GM21423 (cell line): ENCODE measurements around the gene SHISA4.
"Not testable (repeated sequence)": the region's sequence is repeated elsewhere in the genome, so short reads cannot be mapped to it uniquely, and the experiment has no call there.

Experiments
- ATAC-seq: cut with Tn5 transposase; IDR thresholded peaks from one replicate; pipeline ENCODE4 v1.9.1; 2021; ENCODE audit warnings: mild to moderate bottlenecking, moderate library complexity; ENCODE audit not compliant: unreplicated experiment

The SHISA4 gene

DNA sequence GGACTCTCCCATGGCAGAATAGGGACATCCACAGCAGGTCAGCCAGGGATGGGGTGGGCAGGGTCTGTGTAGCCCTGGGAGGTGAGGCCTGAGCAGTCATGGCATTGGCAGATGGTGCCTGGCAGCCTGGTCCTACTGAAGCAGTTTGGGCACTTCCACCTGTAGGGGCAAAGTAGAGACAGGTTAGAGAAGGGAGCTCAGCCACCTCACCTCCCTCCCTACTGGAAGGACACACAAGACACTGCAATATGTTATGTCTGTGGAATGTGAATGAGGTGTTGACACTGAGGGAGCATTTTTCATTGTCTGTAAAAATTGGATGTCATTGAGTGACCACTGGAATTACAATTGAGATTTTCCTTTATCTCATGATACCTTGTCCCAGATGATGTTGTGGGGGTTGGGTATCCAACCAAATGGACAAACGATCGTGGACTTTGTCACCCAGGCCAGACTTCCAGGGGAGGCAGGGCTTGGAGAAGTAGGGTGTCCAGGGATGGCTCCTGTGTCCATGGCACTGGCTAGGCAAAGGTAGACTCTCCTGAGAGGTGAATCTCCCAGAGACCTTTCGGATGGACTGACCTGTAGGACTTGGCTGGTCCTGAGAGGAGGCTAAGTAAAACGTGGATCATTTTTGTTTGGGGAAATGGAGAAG, 9.7 kb downstream of the SHISA4 start:
- no peak for ATAC-seq

DNA sequence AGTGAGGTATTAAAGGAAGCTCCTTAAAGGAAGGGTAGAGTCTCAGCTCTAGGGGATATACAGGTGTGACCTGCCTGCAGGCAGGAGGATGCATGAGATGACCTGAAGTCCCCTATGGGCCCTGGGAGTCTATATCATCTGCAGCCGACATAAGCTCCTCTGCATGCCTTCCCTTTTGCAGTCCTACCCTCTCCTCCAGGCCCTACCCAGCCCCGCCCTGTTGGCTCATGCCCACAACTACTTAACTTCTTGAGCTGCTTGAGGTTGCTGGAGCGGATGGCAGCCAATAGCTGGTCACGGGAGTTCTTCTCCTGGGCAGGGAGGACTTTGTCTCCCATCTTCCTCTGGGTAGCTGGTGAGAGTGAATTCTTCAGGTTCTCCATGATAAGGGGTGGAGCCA, 10.3 kb downstream of the SHISA4 start:
- ATAC-seq = no peak

DNA sequence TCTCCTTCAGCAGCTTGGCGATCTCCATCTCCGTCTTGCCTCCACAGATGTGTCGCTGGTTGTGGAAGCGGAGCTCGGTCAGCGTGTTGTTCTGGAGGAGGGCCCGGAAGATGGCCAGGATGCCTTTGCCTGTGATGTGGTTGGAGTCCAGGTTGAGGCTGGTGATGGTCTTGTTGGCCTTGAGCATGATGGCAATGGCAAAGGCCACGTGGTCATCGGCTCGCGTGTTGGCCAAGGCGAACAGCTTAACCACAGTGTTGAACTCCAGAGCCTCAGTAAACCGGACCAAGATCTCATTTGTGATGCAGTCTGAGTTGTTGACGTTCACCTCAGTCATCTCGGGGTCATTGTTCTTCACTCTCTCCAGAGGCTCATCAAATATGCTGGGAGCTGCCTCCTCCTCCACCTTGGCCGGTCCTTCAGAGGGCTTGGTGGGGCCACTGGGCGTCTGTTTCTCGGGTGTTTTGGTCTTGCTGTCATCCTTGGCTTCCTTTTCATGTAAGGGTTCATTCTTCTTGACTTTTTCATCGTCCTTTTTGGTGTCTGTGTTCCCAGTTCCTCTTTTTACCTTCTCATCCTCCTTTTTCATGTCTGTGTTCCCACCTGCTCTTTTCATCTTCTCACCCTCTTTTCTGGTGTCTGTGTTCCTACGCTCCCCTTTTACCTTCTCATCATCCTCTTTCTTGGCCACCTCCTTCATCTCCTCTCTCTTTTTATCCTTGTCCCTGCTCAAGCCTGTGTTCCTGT, 11.2 kb downstream of the SHISA4 start:
- ATAC-seq = no peak

DNA sequence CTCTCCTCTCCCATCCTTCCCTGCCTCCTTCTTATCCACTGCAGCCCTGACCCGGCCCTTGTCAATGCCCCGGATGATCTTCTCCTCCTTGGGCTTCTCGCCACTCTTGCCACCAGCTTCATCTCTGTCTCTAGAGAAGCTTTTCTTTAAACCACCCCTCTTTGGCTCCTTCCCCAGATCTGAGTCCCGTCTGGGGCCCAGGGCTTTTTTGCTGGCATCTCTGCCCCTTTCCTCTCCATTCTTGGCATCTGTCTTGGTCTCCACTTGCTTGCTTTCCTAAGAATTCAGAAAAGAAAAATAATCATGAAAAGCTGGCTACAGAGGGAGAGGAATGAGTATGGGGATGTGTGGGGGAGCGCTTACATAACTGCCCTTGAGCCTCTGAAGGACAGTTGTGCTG, 11.8 kb downstream of the SHISA4 start:
- no peak for ATAC-seq

DNA sequence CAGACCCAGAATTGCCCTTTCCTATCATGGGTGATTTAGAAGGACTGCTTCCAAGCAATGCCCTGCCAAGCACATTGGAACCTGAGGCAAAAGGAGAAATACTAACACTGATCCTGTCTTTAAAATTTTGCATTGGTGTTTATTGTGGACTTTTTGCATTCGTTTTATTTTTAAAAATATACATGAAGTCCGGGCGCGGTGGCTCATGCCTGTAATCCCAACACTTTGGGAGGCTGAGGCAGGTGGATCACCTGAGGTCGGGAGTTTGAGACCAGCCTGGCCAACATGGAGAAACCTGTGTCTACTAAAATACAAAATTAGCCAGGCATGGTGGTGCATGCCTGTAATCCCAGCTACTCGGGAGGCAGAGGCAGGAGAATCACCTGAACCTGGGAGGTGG, 12.3 kb downstream of the SHISA4 start:
- not testable (repeated sequence) for ATAC-seq

DNA sequence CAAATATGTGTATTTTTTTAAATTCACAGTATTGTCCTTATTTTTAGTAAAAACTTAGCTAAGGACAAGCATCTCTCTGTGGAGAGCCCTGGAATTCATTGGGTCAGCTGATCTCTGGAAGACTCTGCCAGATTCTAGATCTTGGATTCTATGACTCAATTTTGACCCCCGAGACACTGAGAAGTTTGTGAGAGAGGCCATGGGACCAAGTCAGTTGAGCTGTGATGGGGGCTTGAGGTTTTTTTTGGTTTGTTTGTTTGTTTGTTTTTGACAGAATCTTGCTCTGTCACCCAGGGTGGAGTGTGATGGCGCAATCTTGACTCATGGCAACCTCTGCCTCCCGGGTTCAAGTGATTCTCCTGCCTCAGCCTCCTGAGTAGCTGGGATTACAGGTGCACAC, 13.5 kb downstream of the SHISA4 start:
- no peak for ATAC-seq

DNA sequence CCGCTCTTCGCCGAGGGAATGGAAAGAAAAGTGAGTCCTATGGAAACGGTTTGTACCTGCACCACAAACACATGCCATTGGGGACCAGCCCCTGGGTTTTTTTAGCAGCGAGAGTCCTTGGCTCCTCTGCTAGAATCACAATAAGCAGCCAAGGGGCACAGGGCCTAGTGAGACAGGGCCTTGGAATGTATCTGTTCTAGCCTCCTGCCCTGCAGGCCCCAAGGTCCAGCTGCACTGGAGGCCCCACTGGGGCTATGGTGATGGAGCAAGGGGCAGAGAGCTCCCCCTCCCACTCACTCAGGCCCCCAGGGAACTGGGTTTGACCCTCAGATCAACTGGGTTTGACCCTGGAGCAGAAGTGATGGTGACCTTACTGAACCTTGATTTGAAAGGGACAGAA, 14.4 kb downstream of the SHISA4 start:
- no peak for ATAC-seq

DNA sequence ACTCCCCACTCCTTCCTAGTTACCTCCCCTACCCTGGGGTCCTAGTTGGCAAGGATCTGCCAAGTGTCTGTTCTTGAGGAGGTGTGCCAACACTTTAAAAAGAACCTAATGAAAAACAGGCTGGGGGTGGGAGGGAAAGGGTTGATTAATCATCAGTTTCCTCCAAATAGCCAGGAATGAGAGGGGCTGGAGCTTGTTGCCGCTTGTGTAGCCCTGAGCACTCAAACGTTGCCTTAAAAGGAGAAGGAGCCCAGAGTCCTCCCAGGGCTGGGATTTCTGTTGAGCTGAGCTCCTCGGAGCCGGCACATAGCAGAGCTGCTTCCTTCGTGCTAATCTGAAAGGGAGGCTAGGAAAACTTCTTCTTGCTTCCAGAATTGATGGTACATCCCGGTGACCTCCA, 15.9 kb downstream of the SHISA4 start:
- ATAC-seq = no peak

DNA sequence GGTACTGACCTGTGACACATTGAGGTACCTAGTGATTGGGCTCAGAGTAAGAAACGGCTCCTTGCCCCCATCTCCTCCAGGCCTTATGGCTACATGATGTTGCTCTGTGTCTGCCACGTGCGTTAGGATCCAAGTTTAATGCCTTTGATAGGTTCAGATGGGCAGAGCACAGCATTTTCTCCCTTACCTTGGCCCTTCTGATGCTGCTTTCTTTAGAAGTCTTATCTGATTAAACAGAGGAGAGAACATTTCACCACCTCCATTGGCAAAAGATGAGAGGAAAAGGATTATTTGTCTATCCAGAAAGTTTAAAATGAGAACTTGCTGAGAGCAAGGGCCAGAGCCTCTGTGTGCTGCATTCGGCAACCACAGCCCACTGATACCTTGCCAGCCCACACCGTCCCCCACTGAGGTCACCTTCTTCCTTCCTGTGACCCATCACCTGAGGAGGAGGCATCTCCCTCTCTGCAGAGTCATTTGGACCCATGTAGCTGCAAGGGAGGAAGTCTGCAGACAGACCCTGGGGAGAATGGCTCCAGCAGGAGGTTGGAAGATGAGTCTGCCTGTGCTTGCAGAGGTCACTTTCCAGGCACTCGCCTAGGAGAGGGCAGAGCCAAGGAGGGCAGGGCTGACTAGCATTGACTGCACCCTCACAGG, 16.7 kb downstream of the SHISA4 start:
- ATAC-seq = no peak

DNA sequence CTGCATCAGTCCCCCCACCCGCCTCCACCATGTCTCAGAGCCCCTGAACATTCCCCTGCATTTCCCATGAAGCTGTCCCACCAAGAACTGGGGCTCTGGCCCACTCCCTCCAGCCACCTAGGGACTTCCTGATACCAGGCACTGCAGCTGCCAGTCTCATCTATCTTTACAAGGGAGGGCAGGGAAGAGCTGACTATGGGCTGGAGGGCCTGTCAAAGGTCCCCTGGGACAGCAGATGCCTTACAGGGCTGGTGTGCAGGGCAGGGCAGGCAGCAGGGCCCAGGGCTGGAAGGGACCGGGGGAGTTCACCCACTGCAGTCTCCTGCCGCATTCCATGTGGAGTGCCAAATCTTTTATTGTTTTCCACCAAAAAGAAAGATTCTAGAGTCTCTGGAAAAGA, 17.6 kb downstream of the SHISA4 start:
- ATAC-seq = no peak

DNA sequence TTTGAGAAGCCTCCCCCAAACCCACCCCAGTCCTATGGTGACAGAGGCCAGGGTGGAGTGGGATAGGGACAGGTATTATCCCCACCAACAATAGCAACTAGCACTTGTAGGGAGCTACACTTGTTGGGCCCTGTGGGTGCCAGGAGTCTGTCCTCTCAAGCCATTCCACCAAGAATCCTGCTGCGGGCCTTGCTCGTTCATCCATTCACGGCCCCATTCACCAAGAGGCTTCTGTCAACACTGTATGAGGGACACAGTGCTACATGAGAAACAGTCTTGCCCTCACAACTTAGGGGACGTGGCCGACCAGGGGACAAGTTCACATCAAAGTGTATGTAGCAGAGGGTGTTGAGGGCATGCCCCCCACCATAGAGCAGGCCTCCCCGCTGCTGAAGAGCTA, 18.9 kb downstream of the SHISA4 start:
- ATAC-seq = no peak

DNA sequence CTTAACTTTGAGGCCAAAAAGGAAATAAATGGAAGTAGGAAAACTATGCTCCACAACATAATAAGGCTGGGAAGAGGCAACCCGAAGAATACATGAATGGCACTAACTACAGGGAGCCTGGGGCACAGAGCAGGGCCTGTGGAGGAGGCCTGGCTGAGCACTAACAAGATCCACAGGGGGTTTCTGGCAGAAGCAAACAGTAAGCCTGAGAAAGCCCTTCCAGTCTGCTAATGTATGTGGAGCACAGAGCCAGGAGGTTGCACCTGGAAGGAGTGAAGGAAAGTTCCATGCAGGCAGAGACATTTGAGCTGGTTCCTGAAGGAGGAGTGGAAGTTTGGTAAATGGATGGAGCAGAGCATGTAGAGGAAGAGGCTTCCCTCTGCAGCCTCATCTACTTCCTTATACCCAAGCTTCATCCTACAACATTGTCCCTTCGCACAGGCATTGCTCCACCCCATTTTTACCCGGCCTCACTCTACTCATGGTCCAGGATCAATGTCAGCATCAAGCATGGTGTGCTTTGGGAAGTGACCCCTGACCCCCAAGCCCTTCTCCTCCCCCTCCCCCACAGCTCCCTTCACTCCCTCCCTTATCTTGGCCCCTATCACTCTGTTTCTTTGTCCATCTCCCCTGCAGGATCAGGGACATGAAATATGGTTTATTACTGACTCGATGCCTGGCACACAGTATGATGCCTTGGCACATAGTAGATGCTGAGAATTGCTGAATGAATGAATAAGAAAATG, 23.3 kb downstream of the SHISA4 start:
- ATAC-seq = no peak

DNA sequence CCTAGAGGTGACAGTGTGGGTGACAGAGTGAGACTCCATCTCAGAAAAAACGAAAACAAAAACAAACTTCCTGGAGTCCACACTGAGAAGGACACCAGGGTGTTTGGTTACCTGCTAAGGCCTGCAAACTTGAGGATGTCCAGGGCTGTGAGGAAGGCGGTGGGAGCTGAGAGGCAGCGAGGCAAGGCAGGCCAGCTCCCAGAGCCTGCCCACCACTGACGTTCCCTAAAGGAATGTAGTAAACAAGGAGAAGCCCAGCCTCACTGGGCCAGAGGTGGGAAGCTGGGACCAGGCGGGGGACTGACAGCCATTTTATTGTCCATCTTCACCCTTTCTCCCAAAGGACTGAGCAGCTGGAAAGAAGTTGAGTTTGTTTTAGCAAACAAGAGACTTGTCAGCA, 24.1 kb downstream of the SHISA4 start:
- ATAC-seq = no peak

DNA sequence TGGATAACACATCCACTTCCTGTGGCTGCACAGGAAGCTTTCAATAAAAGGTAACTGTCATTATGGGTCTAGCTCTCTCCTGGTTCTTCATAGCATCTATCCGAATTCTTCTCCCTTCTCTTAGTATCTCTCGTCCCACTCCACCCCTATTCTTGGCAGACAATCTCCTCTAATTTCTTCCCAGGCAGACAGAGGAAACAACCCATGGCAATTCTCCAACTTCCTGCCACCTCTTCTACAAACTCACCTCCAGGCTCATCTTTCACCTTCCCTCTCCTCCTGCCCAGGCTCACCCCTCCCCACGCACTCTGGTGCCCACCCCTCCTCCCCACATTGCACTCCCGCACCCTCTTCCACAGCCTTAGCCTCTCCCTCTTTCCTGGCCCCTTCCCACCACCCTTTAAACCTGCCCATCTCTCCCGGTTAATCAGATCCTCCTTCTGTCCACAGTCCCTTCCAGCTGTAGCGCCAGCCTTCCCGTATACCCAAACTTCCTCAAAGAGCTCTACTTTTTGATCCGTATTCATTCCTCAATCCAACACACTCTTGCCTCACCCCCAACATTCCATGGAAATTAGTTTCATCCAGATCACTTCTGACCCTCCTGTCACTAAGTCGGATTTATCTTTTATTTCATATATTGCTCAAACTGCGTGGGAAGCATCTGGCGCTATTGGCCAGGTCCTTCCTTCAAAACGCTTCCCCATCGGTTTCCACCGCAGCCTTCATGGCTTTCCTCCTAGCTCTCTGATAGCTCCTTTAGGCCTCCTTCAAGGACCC, 25.9 kb downstream of the SHISA4 start:
- no peak for ATAC-seq

DNA sequence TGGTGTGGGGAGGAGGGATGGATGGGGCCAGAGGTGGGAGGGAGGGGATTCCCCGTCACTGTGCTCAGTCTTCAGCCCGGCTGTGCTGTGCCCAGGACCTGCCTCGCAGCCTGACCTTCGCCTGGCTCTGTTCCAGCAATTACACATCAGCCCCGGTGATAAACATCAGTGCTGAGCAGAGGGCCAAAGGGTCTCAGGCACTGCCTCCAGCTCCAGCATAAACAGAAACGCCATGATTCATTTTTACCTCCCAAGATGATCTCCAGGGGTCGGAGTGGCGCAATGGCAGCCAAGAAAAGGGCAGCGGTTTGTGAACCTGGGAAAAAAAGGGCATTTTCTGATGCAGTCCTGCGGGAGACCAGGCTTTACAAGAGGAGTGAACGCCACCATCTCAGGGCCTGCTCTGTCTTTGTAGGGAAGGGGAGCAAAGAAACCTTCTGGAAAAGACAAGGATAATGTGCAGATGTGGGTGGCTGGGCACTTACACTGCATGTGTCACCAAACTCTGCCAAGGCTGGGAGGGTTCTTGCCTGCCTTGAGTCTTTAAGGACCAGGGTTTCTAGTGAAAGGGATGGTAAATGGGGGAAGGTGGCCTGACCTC, 28.1 kb downstream of the SHISA4 start:
- ATAC-seq = no peak

DNA sequence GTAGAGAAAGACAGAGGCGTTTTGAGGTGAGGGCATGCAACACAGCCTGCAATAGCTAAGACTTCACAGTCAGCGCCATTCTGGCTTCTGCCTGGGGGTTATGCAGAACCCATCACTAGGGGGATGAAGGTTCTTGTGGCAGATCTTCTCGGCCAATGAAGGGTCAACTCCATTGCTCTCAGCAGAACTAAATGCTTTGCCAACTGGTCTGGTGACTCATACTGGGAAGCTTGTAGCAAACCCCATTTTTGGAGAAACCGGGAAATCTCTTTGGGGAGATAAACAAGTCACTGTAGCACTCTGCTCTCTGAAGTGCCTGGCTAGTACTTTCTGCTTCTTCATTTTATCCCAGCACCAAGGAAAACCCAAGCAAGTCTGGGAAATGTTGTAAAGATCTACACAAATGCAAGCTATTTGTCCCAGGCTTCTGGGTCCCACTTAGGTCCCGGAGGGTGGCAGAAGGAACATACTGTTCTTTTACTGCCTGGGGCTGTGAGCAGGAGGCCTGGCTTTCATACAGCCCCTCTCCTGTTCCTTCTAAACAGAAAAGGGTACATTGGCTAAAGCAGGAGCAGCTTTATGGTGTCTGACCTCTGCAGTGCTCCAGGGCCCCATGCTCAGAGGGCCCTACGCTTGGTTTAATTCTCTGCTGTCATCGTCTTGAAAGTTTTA, 28.8 kb downstream of the SHISA4 start:
- ATAC-seq = no peak

DNA sequence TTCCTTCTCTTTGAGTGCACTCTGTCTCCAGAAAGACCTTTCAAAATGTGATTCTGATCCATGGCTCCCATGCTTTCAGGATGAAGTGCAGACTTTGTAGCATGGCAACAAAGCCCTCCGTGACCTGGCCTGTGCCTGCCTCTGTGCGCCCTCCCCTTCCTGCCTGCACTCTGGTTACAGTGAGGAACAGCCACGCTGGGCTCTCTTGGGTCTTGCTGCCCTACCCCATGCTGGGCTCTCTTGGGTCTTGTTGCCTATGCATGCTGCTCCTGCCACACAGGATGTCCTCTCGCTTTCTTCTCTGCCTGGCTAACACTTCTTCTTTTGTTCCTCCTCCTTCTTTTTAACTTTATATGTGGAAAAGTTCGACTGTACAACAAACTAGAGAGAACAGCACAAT, 29.6 kb downstream of the SHISA4 start:
- ATAC-seq = no peak

DNA sequence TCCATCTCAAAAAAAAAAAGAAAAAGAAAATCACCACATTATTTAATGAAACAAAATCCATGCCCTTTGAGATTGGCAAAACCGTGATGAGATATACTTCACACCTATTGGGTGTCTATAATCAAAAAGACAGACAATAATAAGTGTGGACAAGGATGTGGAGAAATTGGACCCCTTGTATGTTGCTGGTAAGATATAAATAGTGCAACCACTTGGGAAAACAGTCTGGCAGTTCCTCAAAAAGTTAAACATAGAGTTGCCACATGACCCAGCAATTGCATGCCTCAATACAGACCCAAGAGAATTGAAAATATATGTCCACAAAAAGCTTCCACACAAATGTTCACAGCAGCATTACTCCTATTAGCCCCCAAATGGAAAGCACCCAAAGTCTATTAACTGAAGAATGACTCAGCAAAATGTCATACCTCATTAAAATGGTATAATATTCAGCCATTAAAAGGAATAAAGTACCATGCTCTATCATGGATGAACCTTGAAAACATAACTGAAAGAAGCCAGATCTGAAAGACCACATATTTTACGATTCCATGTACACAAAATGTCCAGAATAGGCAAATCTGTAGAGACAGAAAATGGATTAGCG, 33.4 kb downstream of the SHISA4 start:
- no peak for ATAC-seq

DNA sequence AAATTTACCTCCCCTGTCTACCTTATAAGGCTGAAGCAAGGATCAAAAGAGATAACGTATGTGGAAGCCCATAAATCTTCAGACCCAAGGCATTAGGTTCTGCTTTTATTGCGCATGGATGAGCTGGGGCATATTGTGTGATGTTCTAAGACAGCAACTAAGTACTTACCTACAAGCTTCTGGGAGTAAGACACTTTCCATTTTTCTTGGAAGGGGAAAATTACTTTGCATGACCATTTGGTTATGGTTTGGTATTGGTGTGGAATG, 36.5 kb downstream of the SHISA4 start:
- no peak for ATAC-seq
